NCI-H1694 treated with DMSO at 0.1 percent for 48 hours (cell line): ENCODE measurements around the gene SFXN1.

ENCODE experiments used
- DNase-seq: peaks from one replicate; lab custom pipeline; 2025; lab: John Stamatoyannopoulos, UW

SFXN1 gene

GRCh38 chr5:175542232-175542965 lies 64.0 kb downstream of the SFXN1 start:
- DNase-seq, result peak; percentile 3

GRCh38 chr5:175542966-175543235 lies 64.5 kb downstream of the SFXN1 start:
- no peak for DNase-seq

- DNase-seq, result no peak
Observed at GRCh38 chr5:175544108-175544511, 65.8 kb downstream of the SFXN1 start.

- DNase-seq, result no peak
Observed at GRCh38 chr5:175544586-175544985, 66.2 kb downstream of the SFXN1 start.

- DNase-seq, result no peak
Observed at GRCh38 chr5:175547842-175548241, 69.5 kb downstream of the SFXN1 start.

GRCh38 chr5:175548626-175549311 lies 70.4 kb downstream of the SFXN1 start:
- DNase-seq, result no peak

- no peak for DNase-seq
Observed at GRCh38 chr5:175550055-175550805, 71.9 kb downstream of the SFXN1 start.

GRCh38 chr5:175551266-175551665 lies 72.9 kb downstream of the SFXN1 start:
- DNase-seq, result no peak

GRCh38 chr5:175554296-175554695 lies 75.9 kb downstream of the SFXN1 start:
- DNase-seq, result no peak

GRCh38 chr5:175555168-175555785 lies 76.9 kb downstream of the SFXN1 start:
- DNase-seq, result no peak

GRCh38 chr5:175556794-175557193 lies 78.4 kb downstream of the SFXN1 start:
- DNase-seq, result no peak

GRCh38 chr5:175557778-175558177 lies 79.4 kb downstream of the SFXN1 start:
- no peak for DNase-seq

GRCh38 chr5:175558801-175559480 lies 80.6 kb downstream of the SFXN1 start:
- no peak for DNase-seq

- DNase-seq, result no peak
Observed at GRCh38 chr5:175560011-175560410, 81.7 kb downstream of the SFXN1 start.

- DNase-seq, result no peak
Observed at GRCh38 chr5:175561085-175561484, 82.7 kb downstream of the SFXN1 start.

- no peak for DNase-seq
Observed at GRCh38 chr5:175564716-175565115, 86.4 kb downstream of the SFXN1 start.

- no peak for DNase-seq
Observed at GRCh38 chr5:175566697-175567096, 88.3 kb downstream of the SFXN1 start.

- DNase-seq, result no peak
Observed at GRCh38 chr5:175567954-175568353, 89.6 kb downstream of the SFXN1 start.

GRCh38 chr5:175569701-175570100 lies 91.3 kb downstream of the SFXN1 start:
- no peak for DNase-seq

- DNase-seq, result no peak
Observed at GRCh38 chr5:175572886-175573285, 94.5 kb downstream of the SFXN1 start.

GRCh38 chr5:175573493-175574269 lies 95.3 kb downstream of the SFXN1 start:
- no peak for DNase-seq
